Testis (tissue), 3 donors: ENCODE results near the gene OSM. TPM values are rescaled to one million over a fixed set of nuclear protein-coding genes. Genes with fewer than 3 reads are reported as not detected.

ENCODE experiments used
- DNase-seq: peaks from one replicate; pipeline ENCODE4 v3.0.0-alpha.2; 2019
- H3K27ac ChIP-seq, 2 donors: fragments of 200-600 bp; sonication (generic); one replicate each; pipeline ENCODE4 v1.5.1; 2019
- H3K27me3 ChIP-seq: fragments of 200-600 bp; sonication (generic); one replicate; pipeline ENCODE4 v1.5.1; 2019
- H3K36me3 ChIP-seq: fragments of 200-600 bp; sonication (generic); one replicate; pipeline ENCODE4 v1.5.1; 2017; ENCODE audit warnings: low read depth; ENCODE audit errors: missing control alignments
- H3K4me1 ChIP-seq: fragments of 200-600 bp; sonication (generic); one replicate; pipeline ENCODE4 v1.5.1; 2019
- H3K4me3 ChIP-seq, 2 donors: fragments of 200-600 bp; sonication (generic); one replicate each; pipeline ENCODE4 v1.5.1; 2017 to 2019
- H3K9me3 ChIP-seq: fragments of 200-600 bp; sonication (generic); one replicate; pipeline ENCODE4 v1.5.1; 2017
- CTCF ChIP-seq, 3 experiments: fragments of 450-650 bp in 2 of 3; fragments of 200-600 bp in 1 of 3; sonication (generic) in 1 of 3; IDR thresholded peaks; one replicate each; pipeline ENCODE4 v1.5.1; 2016 to 2019; ENCODE audit warnings: antibody characterized with exemption in 3 of 3, mild to moderate bottlenecking in 2 of 3, moderate library complexity in 1 of 3
- POLR2A ChIP-seq: fragments of 450-650 bp; IDR thresholded peaks from one replicate; pipeline ENCODE4 v1.6.1; 2017; ENCODE audit warnings: antibody characterized with exemption, mild to moderate bottlenecking, moderate library complexity
- WGBS, 2 donors: methylation state at CpG; one replicate each; pipeline ENCODE4 v1.1.5; 2018; 5-methylcytosine and 5-hydroxymethylcytosine counted together
- intact Hi-C: fragments of 100-400 bp; cut with DNase I; formaldehyde crosslinking; loops from one replicate; pipeline ENCODE4 v1.15.1; 2023; ENCODE audit warnings: low total_unique reads
- polyA plus RNA-seq: library from polyadenylated mRNA; stranded (reverse); fragments of 350-450 nt; fragmentation: Illumina TruSeq; extraction: RNeasy Lipid Tissue Mini Kit (QIAGEN cat#74804); gene quantifications from one replicate; pipeline ENCODE4 v1.2.3, GENCODE V29; 2014; ENCODE audit warnings: low read depth, low replicate concordance; ENCODE audit not compliant: insufficient read depth
- total RNA-seq, 2 donors: library from RNA; depleted of rRNA; stranded (reverse); fragments of >200 nt; gene quantifications; one replicate each; pipeline ENCODE4 v1.2.3, GENCODE V29; 2016

Gene OSM
- total and polyA plus RNA-seq, 3 donors from 2014 or later = 0.69 to 1.6 TPM; not detected in 1

- TF ChIP-seq POLR2A (no peak), CTCF (IDR thresholded peaks at IDR 0.05) (peak; percentile 98 to 100 (median 98))
- Histone ChIP-seq H3K27me3 (no peaks in the 10 kb centered on the region), H3K36me3 (no peaks in the 10 kb centered on the region), H3K27ac (no peak overlapping the region), H3K4me1 (peaks cover 4% of the 10 kb centered on the region), H3K9me3 (no peaks in the 10 kb centered on the region), H3K4me3 (no peak overlapping the region)
- 24 to 33% methylated on average over 15 to 27 of the region's 27 CpGs for whole genome bisulfite sequencing, 2 donors
- intact Hi-C loops = loop anchor here (5.0 to 10.0 kb wide), 2 partner anchors 124 to 558 kb away; partner anchors contain the start of gene RNF215
- peak; percentile 89 for DNase-seq
These were observed 3.5 kb downstream of the OSM start for GRCh38 chr22:30262917-30263741.

- DNase-seq = no peak
- TF ChIP-seq POLR2A (no peak), CTCF (IDR thresholded peaks at IDR 0.05) (no peak)
- 83 to 92% methylated on average over 4 of the region's 4 CpGs for WGBS, 2 donors
- H3K27me3 ChIP-seq = no peaks in the 10 kb centered on the region
- H3K27ac ChIP-seq = no peak overlapping the region
- H3K36me3 ChIP-seq = no peaks in the 10 kb centered on the region
- intact Hi-C loops = loop anchor here (5.0 to 10.0 kb wide), 2 partner anchors 125 to 557 kb away; partner anchors contain the start of gene RNF215
- H3K9me3 ChIP-seq = no peaks in the 10 kb centered on the region
- peaks cover 4% of the 10 kb centered on the region for H3K4me1 ChIP-seq
- no peak overlapping the region for H3K4me3 ChIP-seq
These were observed 4.5 kb downstream of the OSM start for GRCh38 chr22:30262112-30262511.

- Histone ChIP-seq H3K27ac (no peak overlapping the region), H3K4me3 (no peak overlapping the region), H3K36me3 (no peaks in the 10 kb centered on the region), H3K27me3 (no peaks in the 10 kb centered on the region), H3K4me1 (peaks cover 10% of the 10 kb centered on the region), H3K9me3 (no peaks in the 10 kb centered on the region)
- no peak for TF ChIP-seq POLR2A
- no peak for DNase-seq
- WGBS, 2 donors = 85 to 88% methylated on average over 8 of the region's 8 CpGs
- intact Hi-C loops = loop anchor here (5.0 to 10.0 kb wide), 2 partner anchors 126 to 556 kb away; partner anchors contain the start of gene RNF215
These were observed 5.5 kb downstream of the OSM start for GRCh38 chr22:30261134-30261533.

- DNase-seq = no peak
- H3K4me3 ChIP-seq = no peak overlapping the region
- TF ChIP-seq POLR2A (no peak), CTCF (IDR thresholded peaks at IDR 0.05) (no peak)
- intact Hi-C loops = loop anchor here (5.0 to 10.0 kb wide), 2 partner anchors 127 to 556 kb away; partner anchors contain the start of gene RNF215
- 85 to 93% methylated on average over 8 of the region's 8 CpGs for WGBS, 2 donors
- peaks cover 12% of the 10 kb centered on the region for H3K4me1 ChIP-seq
- no peaks in the 10 kb centered on the region for H3K36me3 ChIP-seq
- no peaks in the 10 kb centered on the region for H3K9me3 ChIP-seq
- no peak overlapping the region for H3K27ac ChIP-seq
- H3K27me3 ChIP-seq = no peaks in the 10 kb centered on the region
These were observed 6.0 kb downstream of the OSM start for GRCh38 chr22:30260682-30261081.

- Histone ChIP-seq H3K4me1 (peaks cover 12% of the 10 kb centered on the region), H3K27ac (no peak overlapping the region), H3K4me3 (no peak overlapping the region), H3K9me3 (no peaks in the 10 kb centered on the region), H3K27me3 (no peaks in the 10 kb centered on the region), H3K36me3 (no peaks in the 10 kb centered on the region)
- intact Hi-C loops = loop anchor here (5.0 to 10.0 kb wide), 2 partner anchors 127 to 555 kb away; partner anchors contain the start of gene RNF215
- TF ChIP-seq CTCF (IDR thresholded peaks at IDR 0.05) = no peak
- no peak for TF ChIP-seq POLR2A
- 98 to 100% methylated on average over 4 to 11 of the region's 11 CpGs for WGBS, 2 donors
- DNase-seq = no peak
These were observed 6.4 kb downstream of the OSM start for GRCh38 chr22:30260276-30260675.
